ENCODE measurements around the gene WDR44.

DNA sequence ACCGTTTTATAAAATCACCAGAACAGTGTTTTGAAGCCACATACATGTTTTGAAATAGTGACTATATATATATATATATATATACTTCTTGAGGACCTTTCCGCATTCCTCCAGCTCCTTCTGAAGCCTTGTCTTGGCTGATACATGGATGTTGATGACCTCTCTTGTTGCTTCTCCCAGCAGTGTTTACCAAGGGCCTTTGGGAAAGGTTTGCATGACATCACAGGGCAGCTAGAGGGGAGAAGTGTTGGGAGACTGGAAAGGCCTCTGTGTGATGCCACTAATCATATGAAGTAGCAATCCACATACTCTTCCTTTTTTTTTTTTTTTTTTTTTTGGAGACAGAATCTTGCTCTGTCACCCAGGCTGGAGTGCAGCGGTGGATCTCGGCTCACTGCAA, 22.5 kb downstream of the WDR44 start:
- TF ChIP-seq, protein P1, sequence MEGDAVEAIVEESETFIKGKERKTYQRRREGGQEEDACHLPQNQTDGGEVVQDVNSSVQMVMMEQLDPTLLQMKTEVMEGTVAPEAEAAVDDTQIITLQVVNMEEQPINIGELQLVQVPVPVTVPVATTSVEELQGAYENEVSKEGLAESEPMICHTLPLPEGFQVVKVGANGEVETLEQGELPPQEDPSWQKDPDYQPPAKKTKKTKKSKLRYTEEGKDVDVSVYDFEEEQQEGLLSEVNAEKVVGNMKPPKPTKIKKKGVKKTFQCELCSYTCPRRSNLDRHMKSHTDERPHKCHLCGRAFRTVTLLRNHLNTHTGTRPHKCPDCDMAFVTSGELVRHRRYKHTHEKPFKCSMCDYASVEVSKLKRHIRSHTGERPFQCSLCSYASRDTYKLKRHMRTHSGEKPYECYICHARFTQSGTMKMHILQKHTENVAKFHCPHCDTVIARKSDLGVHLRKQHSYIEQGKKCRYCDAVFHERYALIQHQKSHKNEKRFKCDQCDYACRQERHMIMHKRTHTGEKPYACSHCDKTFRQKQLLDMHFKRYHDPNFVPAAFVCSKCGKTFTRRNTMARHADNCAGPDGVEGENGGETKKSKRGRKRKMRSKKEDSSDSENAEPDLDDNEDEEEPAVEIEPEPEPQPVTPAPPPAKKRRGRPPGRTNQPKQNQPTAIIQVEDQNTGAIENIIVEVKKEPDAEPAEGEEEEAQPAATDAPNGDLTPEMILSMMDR (IDR thresholded peaks at IDR 0.05): no peak
- TF ChIP-seq TCF7L2 (IDR thresholded peaks at IDR 0.05; ENCODE audit: low read depth, low read length): no peak
- no peak for TF ChIP-seq POLR2AphosphoS5 (IDR thresholded peaks at IDR 0.05; ENCODE audit: low read depth, low read length)
- no peak for TF ChIP-seq SIN3A (IDR thresholded peaks at IDR 0.05; ENCODE audit: borderline replicate concordance, insufficient read depth, low read depth, low read length)
- TF ChIP-seq, protein P2, sequence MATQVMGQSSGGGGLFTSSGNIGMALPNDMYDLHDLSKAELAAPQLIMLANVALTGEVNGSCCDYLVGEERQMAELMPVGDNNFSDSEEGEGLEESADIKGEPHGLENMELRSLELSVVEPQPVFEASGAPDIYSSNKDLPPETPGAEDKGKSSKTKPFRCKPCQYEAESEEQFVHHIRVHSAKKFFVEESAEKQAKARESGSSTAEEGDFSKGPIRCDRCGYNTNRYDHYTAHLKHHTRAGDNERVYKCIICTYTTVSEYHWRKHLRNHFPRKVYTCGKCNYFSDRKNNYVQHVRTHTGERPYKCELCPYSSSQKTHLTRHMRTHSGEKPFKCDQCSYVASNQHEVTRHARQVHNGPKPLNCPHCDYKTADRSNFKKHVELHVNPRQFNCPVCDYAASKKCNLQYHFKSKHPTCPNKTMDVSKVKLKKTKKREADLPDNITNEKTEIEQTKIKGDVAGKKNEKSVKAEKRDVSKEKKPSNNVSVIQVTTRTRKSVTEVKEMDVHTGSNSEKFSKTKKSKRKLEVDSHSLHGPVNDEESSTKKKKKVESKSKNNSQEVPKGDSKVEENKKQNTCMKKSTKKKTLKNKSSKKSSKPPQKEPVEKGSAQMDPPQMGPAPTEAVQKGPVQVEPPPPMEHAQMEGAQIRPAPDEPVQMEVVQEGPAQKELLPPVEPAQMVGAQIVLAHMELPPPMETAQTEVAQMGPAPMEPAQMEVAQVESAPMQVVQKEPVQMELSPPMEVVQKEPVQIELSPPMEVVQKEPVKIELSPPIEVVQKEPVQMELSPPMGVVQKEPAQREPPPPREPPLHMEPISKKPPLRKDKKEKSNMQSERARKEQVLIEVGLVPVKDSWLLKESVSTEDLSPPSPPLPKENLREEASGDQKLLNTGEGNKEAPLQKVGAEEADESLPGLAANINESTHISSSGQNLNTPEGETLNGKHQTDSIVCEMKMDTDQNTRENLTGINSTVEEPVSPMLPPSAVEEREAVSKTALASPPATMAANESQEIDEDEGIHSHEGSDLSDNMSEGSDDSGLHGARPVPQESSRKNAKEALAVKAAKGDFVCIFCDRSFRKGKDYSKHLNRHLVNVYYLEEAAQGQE (IDR thresholded peaks at IDR 0.05; ENCODE audit: insufficient read depth in 1 of 2, low read depth in 2 of 2, low read length in 1 of 2): no peak
